ENCODE results near the gene LRRC10B.

GRCh38 chr11:61511383-61511782 lies 2.8 kb downstream of the LRRC10B start:
- TF ChIP-seq, protein P1, sequence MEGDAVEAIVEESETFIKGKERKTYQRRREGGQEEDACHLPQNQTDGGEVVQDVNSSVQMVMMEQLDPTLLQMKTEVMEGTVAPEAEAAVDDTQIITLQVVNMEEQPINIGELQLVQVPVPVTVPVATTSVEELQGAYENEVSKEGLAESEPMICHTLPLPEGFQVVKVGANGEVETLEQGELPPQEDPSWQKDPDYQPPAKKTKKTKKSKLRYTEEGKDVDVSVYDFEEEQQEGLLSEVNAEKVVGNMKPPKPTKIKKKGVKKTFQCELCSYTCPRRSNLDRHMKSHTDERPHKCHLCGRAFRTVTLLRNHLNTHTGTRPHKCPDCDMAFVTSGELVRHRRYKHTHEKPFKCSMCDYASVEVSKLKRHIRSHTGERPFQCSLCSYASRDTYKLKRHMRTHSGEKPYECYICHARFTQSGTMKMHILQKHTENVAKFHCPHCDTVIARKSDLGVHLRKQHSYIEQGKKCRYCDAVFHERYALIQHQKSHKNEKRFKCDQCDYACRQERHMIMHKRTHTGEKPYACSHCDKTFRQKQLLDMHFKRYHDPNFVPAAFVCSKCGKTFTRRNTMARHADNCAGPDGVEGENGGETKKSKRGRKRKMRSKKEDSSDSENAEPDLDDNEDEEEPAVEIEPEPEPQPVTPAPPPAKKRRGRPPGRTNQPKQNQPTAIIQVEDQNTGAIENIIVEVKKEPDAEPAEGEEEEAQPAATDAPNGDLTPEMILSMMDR (IDR thresholded peaks at IDR 0.05) = no peak
- TF ChIP-seq POLR2AphosphoS5 (IDR thresholded peaks at IDR 0.05) = no peak
- TF ChIP-seq POLR2A (IDR thresholded peaks at IDR 0.05) = no peak

All from sigmoid colon (tissue), 4 donors.